ENCODE results near the gene BICD1. TPM values are rescaled to one million over a fixed set of nuclear protein-coding genes. Genes with fewer than 3 reads are reported as not detected.
A peak's percentile ranks its signal among the peaks of the same experiment; 100 is the strongest.

Gene BICD1
- total and polyA plus RNA-seq, 2 of the 13 experiments (the other 11 are each of a cell fraction or from before 2014, with no cell fraction given): 4.5 to 5.2 TPM

DNA sequence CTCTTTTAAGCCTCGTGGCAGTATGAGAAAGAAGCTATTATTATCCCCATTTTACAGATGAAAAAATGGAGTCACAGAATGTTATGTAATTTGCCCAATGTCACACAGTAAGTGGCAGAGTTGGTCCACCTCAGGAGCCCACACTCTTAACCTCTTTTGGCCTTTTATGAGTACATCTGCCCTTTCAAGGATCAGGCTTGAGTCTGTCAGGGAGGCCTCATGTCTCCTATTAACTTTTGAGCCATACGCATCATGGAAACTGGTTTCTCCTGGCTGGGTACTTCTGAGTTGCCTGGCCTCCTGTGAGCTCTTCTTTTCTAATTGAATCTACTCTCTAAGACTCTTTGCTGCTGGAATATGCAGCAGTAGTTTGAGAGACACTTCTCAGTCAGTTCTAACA lies 101.7 kb downstream of the BICD1 start:
- Histone ChIP-seq H3K27me3 (ENCODE audit: control insufficient read depth in 1 of 2, insufficient read depth in 2 of 2, low read length in 2 of 2) (no peaks in the 10 kb centered on the region), H3K9ac (ENCODE audit: insufficient read depth, low read depth, low read length) (no peak overlapping the region), H3K27ac (ENCODE audit: extremely low read length, insufficient read depth, low read length) (no peak overlapping the region), H3K36me3 (replicated peaks in 1 of 2; ENCODE audit: control insufficient read depth in 1 of 2, insufficient read depth in 2 of 2, low read length in 2 of 2) (no peaks in the 10 kb centered on the region), H3K4me1 (ENCODE audit: insufficient read depth, low read length) (no peaks in the 10 kb centered on the region), H3K4me2 (ENCODE audit: low read depth, low read length) (no peak overlapping the region), H3K79me2 (ENCODE audit: insufficient read depth, low read length) (no peaks in the 10 kb centered on the region), H4K20me1 (ENCODE audit: insufficient read depth, low read length) (no peaks in the 10 kb centered on the region), H3K4me3 (replicated peaks in 1 of 3; ENCODE audit: insufficient read depth in 1 of 3, low read depth in 2 of 3, low read length in 3 of 3) (no peak overlapping the region), H3K9me3 (ENCODE audit: low read length) (no peaks in the 10 kb centered on the region), H2AFZ (ENCODE audit: low read length) (no peak overlapping the region)
- DNase-seq (ENCODE audit: low spot score) (no peak), ATAC-seq (no peak), FAIRE-seq (no peak)
- TF ChIP-seq ZNF629 (CRISPR knock-in tag; conservative IDR thresholded peaks at IDR 0.05) (0 out of 2 replicates have a peak, but pooled peaks have one; percentile 40), ETV5 (CRISPR knock-in tag; IDR thresholded peaks at IDR 0.05; ENCODE audit: borderline replicate concordance) (no peak), ZEB1 (IDR thresholded peaks at IDR 0.05; ENCODE audit: insufficient replicate concordance, low read depth) (no peak)
- in situ Hi-C loops (cut with HindIII; ENCODE audit: extremely low pct_ligation_motif_present, low pct_unique_long_range_greater_than_20kb) (no loop called here), intact Hi-C loops (cut with micrococcal nuclease; ENCODE audit: unreplicated experiment) (no loop called here)
- no TSS peak for BruUV-seq (replicated peaks)
- ChIA-PET CTCF (ENCODE audit: low intra/inter-chr PET ratio, low total read pairs) (no interaction called here), POLR2A (no interaction called here)
- 95% methylated on average over 2 of the region's 2 CpGs for WGBS (ENCODE audit: low lambda C conversion rate)

- FAIRE-seq: no peak
- POLR2A ChIA-PET: no interaction called here
- no TSS peak for BruUV-seq (replicated peaks)
- TF ChIP-seq ZNF773 (CRISPR knock-in tag; IDR thresholded peaks at IDR 0.05; ENCODE audit: borderline replicate concordance): no peak
- no peak for TF ChIP-seq MLLT10 (CRISPR knock-in tag; IDR thresholded peaks at IDR 0.05)
- TF ChIP-seq ZBTB1 (CRISPR knock-in tag; IDR thresholded peaks at IDR 0.05; ENCODE audit: borderline replicate concordance): no peak
- TF ChIP-seq POLR2G (IDR thresholded peaks at IDR 0.05; ENCODE audit: low read depth, low read length): no peak
- TF ChIP-seq ZNF564 (CRISPR knock-in tag; IDR thresholded peaks at IDR 0.05): no peak
- no peak for TF ChIP-seq RCOR2 (CRISPR knock-in tag; IDR thresholded peaks at IDR 0.05)
- no peak for TF ChIP-seq FIP1L1 (IDR thresholded peaks at IDR 0.05; ENCODE audit: borderline replicate concordance, insufficient read depth, low read depth, low read length)
- TF ChIP-seq, protein P1, sequence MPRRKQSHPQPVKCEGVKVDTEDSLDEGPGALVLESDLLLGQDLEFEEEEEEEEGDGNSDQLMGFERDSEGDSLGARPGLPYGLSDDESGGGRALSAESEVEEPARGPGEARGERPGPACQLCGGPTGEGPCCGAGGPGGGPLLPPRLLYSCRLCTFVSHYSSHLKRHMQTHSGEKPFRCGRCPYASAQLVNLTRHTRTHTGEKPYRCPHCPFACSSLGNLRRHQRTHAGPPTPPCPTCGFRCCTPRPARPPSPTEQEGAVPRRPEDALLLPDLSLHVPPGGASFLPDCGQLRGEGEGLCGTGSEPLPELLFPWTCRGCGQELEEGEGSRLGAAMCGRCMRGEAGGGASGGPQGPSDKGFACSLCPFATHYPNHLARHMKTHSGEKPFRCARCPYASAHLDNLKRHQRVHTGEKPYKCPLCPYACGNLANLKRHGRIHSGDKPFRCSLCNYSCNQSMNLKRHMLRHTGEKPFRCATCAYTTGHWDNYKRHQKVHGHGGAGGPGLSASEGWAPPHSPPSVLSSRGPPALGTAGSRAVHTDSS (CRISPR knock-in tag; conservative IDR thresholded peaks at IDR 0.05): no peak
- TF ChIP-seq UBTF (CRISPR knock-in tag; IDR thresholded peaks at IDR 0.05): no peak
- no peak for TF ChIP-seq ZNF576 (CRISPR knock-in tag; IDR thresholded peaks at IDR 0.05)
- TF ChIP-seq SP140L (CRISPR knock-in tag; IDR thresholded peaks at IDR 0.05; ENCODE audit: borderline replicate concordance): no peak
- no peak for TF ChIP-seq JUND (CRISPR knock-in tag; IDR thresholded peaks at IDR 0.05)
Observed at GRCh38 chr12:32211066-32211899, 104.6 kb downstream of the BICD1 start.

More at GRCh38 chr12:32211066-32211899, 104.6 kb downstream of the BICD1 start:
- no peak overlapping the region for H2AFZ ChIP-seq (ENCODE audit: low read length)
- no peak overlapping the region for H3K4me2 ChIP-seq (ENCODE audit: low read depth, low read length)
- DNase-seq (ENCODE audit: low spot score) (no peak), ATAC-seq (no peak)
- CTCF ChIA-PET (ENCODE audit: low intra/inter-chr PET ratio, low total read pairs): no interaction called here
- no peaks in the 10 kb centered on the region for H4K20me1 ChIP-seq (ENCODE audit: insufficient read depth, low read length)
- H3K9ac ChIP-seq (ENCODE audit: insufficient read depth, low read depth, low read length): no peak overlapping the region
- 94% methylated on average over 2 of the region's 2 CpGs for WGBS (ENCODE audit: low lambda C conversion rate)
- intact Hi-C loops (cut with micrococcal nuclease; ENCODE audit: unreplicated experiment): no loop called here
- no peaks in the 10 kb centered on the region for H3K9me3 ChIP-seq (ENCODE audit: low read length)
- no peaks in the 10 kb centered on the region for H3K36me3 ChIP-seq (replicated peaks in 1 of 2; ENCODE audit: control insufficient read depth in 1 of 2, insufficient read depth in 2 of 2, low read length in 2 of 2)
- no peaks in the 10 kb centered on the region for H3K4me1 ChIP-seq (ENCODE audit: insufficient read depth, low read length)
- H3K27ac ChIP-seq (ENCODE audit: extremely low read length, insufficient read depth, low read length): no peak overlapping the region
- no peaks in the 10 kb centered on the region for H3K79me2 ChIP-seq (ENCODE audit: insufficient read depth, low read length)
- in situ Hi-C loops (cut with HindIII; ENCODE audit: extremely low pct_ligation_motif_present, low pct_unique_long_range_greater_than_20kb): no loop called here
- no peaks in the 10 kb centered on the region for H3K27me3 ChIP-seq (ENCODE audit: control insufficient read depth in 1 of 2, insufficient read depth in 2 of 2, low read length in 2 of 2)
- no peak overlapping the region for H3K4me3 ChIP-seq (replicated peaks in 1 of 3; ENCODE audit: insufficient read depth in 1 of 3, low read depth in 2 of 3, low read length in 3 of 3)

Measured in HepG2 (cell line).